ENCODE measurements around the gene GAPVD1. TPM values are rescaled to one million over a fixed set of nuclear protein-coding genes. Genes with fewer than 3 reads are reported as not detected.

GAPVD1 gene
- total RNA-seq, 3 donors from 2014 or later (not counting 1 experiment from before 2014, with no cell fraction given) = 66.1 to 83.2 (median 68.8) TPM

GRCh38 chr9:125415583-125416460 lies 154.2 kb downstream of the GAPVD1 start:
- H3K27ac ChIP-seq (ENCODE audit: low read length) = no peak overlapping the region
- no peak overlapping the region for H3K4me3 ChIP-seq (ENCODE audit: low read length)
- Mint-ChIP-seq H3K4me1 (no peaks in the 10 kb centered on the region), H3K4me3 (no peak overlapping the region), H3K27ac (no peak overlapping the region), H3K27me3 (ENCODE audit: low read depth in 2 of 2) (no peaks in the 10 kb centered on the region), H3K9me3 (no peaks in the 10 kb centered on the region), H3K36me3 (no peaks in the 10 kb centered on the region)
- no peak for DNase-seq
- H3K4me1 ChIP-seq (ENCODE audit: control insufficient read depth, insufficient read depth, low read length) = no peaks in the 10 kb centered on the region
- no peaks in the 10 kb centered on the region for H3K27me3 ChIP-seq (ENCODE audit: control insufficient read depth, insufficient read depth, low read length)
- H3K36me3 ChIP-seq (ENCODE audit: control insufficient read depth, insufficient read depth, low read length) = no peaks in the 10 kb centered on the region
- no peak for ATAC-seq
- no peaks in the 10 kb centered on the region for H3K9me3 ChIP-seq (ENCODE audit: control insufficient read depth, insufficient read depth, low read length)
- WGBS (ENCODE audit: insufficient coverage) = 95% methylated on average over 23 of the region's 23 CpGs
- intact Hi-C loops (cut with micrococcal nuclease) = no loop called here
- no peak for TF ChIP-seq CTCF (IDR thresholded peaks at IDR 0.05)

- DNase-seq = no peak
- intact Hi-C loops (cut with micrococcal nuclease) = no loop called here
- Histone ChIP-seq H3K4me1 (ENCODE audit: control insufficient read depth, insufficient read depth, low read length) (no peaks in the 10 kb centered on the region), H3K9me3 (ENCODE audit: control insufficient read depth, insufficient read depth, low read length) (no peaks in the 10 kb centered on the region), H3K27me3 (ENCODE audit: control insufficient read depth, insufficient read depth, low read length) (no peaks in the 10 kb centered on the region), H3K36me3 (ENCODE audit: control insufficient read depth, insufficient read depth, low read length) (no peaks in the 10 kb centered on the region), H3K27ac (ENCODE audit: low read length) (no peak overlapping the region), H3K4me3 (ENCODE audit: low read length) (no peak overlapping the region)
- WGBS (ENCODE audit: insufficient coverage) = 94% methylated on average over 8 of the region's 8 CpGs
- TF ChIP-seq CTCF (IDR thresholded peaks at IDR 0.05) = no peak
- Mint-ChIP-seq H3K9me3 (no peaks in the 10 kb centered on the region), H3K36me3 (no peaks in the 10 kb centered on the region), H3K4me3 (no peak overlapping the region), H3K27ac (no peak overlapping the region), H3K27me3 (ENCODE audit: low read depth in 2 of 2) (no peaks in the 10 kb centered on the region), H3K4me1 (no peaks in the 10 kb centered on the region)
- no peak for ATAC-seq
Observed at GRCh38 chr9:125416517-125416916, 154.9 kb downstream of the GAPVD1 start.

Other genes starting within 250 kb of the GAPVD1 start
- 10 to 100 TPM in 2 of 3 donors, 1 to 10 TPM in 1; 8.5 to 13.0 (median 10.7) TPM for gene SCAI, start 118.3 kb upstream of the GAPVD1 start, total RNA-seq
- 10 to 100 TPM; 31.1 to 37.4 (median 34.8) TPM for gene PPP6C, start 72.0 kb upstream of the GAPVD1 start, total RNA-seq
- 10 to 100 TPM; 10.6 to 13.1 (median 11.8) TPM for gene RABEPK, start 61.3 kb upstream of the GAPVD1 start, total RNA-seq
- gene HSPA5, start 20.5 kb upstream of the GAPVD1 start, total RNA-seq = 100 to 1,000 TPM; 222 to 281 (median 275) TPM